Nucleus accumbens (tissue), 56 donors: ENCODE results near the gene ZDHHC3.

ENCODE experiments used
- DNase-seq, 56 donors: peaks; one replicate each; lab custom pipeline; 2025; lab: John Stamatoyannopoulos, UW

ZDHHC3 gene

DNA sequence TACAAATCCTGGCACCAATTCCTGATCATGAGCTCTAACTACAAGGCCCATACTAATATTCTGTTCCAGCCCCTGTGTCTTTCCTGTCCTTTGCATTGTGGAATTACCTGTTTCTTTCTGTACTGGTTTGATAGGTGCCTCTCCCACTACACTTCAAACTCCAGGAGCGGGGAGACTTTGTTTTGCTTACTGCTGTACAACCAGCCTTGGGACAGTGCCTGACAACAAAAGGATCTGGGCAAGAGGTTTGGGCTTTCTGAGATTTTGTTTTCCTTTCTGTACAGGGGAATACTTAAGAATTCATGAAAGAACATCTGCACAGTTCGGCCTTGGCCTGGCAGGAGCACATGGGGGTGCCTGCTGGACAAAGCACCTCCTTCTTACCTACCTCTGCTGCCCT lies 45.1 kb downstream of the ZDHHC3 start:
- no peak for DNase-seq

DNA sequence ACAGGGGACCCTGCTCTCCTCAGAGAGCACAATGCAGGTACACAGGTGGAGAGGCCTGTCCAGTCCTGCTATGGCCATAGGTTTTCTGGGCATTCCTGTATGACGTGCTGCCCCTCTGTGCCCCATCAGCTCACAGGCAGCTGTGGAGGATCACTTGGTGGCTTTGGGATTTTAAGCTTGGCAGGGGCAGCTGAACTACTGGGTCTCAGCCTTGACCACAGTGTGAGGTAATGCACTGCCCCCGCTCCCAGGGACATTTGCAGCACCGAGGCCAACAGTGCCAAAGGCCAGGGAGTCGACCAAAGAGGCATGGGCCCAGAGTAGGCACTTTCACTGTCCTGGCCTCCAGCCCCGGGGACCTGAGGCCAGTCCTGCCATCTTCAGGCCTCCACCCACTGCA lies 46.2 kb downstream of the ZDHHC3 start:
- DNase-seq = no peak

DNA sequence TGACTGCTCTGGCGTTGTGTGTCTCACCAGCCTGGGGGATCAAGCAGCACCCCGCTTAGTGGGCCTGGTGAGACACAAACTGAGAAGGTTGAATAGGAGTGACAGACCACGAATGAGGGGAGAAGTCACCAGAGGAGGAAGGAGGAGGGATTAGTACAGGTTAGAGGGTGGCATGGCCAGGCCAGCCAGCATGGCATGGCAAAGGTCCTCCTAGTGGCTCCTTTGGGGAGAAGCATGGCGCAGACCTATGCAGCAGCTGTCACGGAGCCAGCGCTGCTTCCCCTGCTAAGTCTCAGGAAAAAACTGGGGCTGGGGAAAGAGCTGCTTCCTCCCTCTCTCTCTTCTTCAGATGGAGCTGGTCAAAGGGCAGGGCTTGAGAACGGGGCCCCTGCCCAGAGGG lies 48.6 kb downstream of the ZDHHC3 start:
- DNase-seq = no peak

DNA sequence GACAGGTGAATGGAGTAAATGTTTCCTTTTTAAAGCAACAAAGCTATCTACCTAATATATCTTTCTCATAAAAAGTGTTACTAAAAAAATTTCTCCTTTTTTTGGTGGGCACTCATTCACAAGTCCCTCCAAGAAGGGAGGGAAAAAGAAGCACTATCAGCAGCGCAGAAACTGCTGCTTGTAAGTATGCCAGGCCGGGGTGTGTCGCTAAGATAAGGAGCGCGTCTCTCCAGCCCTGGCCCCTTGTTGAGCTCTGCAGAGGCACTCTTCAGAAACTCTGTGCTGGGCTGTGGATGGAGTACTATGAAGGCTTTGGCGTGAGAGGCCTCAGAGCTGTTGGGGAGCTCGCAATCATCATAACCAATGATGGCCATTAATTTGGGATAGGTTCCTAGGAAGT lies 49.1 kb downstream of the ZDHHC3 start:
- no peak for DNase-seq

DNA sequence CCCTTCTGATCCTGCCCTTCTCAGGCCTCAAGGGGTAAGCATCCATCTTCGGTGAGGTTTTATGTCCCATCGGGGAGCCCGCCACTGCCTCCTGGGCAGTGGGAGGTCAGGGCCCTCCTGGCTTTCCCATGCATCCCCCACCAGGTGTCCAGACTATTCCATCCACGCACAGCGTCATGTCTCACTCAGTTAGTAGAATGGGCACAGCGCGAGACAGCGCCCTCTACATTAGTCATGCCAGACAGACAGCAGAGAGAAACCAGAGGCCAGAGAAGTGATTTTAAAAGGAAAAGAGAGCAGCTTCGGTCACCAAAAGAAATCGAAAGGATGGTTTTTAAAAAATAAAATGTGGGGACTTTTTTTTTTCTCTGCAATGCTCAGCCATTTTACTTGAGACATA lies 49.8 kb downstream of the ZDHHC3 start:
- no peak for DNase-seq

DNA sequence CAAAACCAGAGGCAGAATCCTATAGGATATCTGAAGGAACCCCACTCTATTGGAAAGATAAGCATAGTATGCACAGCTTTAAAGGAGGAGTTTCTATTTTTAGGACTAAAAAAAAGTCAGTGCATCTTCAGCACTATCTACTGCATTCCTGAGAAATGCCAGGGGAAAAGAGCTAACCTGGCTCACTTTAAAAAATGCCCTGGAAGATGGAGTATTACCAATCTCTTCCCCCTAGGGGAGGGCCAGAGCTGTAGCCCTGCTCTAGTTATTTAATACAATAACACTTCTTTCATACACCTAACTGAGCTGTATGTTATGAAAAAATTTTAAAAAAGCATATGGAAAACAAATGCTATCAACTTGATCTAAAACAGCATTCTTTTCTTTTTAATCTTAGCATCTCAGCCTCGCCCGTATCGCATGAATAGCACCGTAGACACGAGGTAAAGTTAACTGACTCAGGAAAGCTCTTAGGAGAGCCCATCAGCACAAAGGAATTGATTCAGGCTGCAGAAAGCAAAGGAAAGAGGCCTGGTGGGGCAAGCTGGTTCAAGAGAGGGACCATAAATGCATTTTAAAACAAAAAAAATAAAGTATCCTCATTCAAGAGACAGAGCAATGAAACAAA lies 51.4 kb downstream of the ZDHHC3 start:
- no peak for DNase-seq

DNA sequence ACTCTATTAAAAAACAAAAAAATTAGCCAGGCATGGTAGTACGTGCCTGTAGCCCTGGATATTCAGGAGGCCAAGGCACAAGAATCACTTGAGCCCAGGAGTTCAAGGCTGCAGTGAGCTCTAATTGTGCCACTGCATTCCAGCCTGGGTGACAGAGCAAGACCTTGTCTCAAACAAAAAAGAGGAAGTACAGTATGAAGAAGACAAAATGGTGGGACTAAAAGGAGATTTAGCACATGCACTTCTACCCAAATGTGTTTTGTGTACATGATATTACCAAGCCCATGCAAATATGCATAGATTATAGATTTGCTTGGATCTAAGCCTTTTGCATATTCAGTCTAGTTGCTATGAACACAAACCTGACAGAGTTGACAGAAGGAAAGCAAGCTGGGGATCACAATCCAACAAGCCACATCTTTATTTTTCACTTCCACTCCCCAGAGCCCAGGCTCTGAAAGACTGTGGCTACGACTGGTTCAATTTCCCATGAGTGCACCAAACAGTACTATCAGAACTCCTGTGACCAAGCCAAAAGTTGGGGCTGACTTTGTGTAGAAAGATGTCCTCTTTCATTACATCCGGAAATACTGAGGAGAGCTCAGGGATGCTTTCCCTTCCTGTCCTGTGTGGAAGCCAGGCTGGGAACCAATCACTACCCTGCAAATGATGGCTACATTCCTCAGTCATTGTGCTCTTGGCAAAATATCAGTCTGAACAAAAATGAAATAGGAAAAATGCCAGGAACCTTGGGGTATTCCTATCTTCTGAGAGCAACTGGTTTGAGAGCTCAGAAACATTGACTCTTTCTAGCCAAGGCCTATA lies 52.1 kb downstream of the ZDHHC3 start:
- DNase-seq = no peak

DNA sequence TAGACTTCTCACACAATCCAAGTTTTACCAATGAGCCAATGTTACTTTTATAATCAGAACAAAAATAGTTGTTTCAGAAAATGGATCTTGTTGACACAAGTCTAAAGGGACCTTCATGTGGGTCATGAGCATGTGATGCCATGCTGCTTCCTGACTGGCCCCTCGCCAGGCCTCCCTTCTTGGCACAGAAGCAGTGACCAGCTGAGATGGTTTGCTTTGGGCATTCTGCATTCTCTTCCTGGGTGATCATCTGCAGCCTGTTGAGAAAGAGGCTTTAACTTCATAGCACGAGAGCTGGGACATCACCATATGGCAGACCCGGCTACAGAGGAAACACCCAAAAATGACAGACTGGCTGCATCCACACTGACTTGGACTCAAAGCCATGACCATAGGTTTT lies 55.9 kb downstream of the ZDHHC3 start:
- DNase-seq = peak in 2 of 56 donors; percentile 12 to 23

DNA sequence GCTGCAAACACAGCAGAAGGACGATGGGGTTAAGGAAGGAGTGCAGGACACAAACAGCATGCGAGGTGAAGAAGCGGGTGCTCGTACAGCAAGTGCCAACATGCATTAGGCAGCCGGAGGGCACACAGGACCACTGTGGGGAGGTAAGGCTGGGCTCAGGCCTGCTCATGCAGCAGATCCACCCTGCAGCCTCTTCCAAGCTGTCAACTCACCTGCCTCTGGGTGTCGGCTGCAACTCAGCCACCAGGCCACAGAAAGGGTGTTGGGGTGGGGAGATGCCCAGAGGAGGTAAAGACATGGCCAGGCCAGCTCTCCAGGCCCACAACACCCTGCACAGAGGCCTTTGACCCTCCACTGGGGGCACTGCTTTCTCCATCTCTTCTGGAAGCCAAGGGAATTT lies 57.4 kb downstream of the ZDHHC3 start:
- DNase-seq = no peak

DNA sequence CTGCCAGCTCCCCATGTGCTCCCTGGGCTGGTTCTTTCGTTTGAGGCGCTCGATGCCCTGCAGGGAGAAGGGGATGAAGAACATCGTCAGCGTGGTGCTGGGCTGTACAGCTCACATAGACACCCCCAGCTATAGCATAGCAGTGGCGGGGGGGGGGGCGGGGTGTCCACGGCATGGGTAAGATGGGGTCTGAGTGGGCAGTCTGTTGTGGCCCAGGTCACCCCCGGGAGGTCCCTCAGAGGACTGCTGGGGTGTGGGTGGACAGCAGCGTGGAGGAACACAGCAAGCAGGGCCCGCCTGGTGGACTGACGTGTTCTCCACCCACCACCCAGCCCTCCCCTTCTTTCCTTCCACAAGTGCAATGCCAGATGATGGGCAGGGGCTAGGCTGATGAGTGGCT lies 57.9 kb downstream of the ZDHHC3 start:
- no peak for DNase-seq

DNA sequence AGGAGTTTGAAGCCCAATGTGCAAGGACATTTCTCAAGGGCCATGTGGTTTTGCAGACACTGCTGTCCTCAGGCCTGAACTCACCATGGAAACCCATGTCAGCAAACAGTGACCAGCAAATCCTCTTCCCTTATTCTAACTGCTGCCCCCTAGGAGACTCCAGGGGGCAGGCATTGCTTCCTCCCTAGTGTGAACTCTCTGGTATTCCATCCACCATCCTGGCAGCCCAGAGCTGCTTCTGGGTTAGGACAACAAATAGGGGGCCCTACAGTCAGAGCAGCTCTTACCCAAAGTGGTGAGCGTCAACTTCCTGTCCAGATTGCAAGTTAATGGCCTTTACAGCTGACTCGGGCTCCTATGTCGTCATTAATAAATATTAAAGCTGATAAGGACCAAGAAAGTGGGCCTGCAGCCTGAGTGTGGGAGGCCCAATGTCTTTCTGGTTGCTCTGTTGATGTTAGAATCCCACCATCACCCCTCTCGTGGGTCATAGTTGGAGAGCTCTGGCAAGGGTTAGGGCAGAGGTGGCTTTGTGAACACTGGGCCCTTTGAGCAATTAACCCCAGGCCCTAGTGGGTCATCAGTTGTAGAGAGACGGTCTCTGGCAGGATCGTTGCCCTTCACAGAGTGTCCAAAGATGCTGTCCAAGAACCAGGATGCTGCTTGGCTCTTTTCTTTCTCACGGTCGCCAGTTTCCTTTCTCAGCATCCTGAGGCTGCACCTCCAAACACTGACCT lies 60.1 kb downstream of the ZDHHC3 start:
- no peak for DNase-seq

DNA sequence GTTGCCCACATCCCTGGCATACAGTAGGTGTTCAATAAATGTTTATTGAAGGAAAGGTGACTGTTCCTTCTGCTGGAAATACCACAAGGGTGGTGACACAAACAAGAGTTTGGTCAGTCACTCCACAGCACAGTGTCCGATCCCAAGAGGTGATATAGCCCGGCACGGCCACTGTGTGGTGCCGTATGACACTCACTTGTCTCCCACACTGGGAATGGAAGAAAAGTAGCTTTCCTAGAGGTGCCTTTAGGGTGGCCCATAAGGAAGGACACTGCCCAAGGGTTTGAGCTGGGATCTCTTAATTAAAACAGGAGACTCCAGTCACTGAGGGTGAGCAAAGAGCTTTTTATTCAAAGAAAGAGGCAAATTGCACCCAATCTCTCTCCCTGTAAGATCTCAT lies 61.0 kb downstream of the ZDHHC3 start:
- DNase-seq = peak in 2 of 56 donors; percentile 3 to 7

DNA sequence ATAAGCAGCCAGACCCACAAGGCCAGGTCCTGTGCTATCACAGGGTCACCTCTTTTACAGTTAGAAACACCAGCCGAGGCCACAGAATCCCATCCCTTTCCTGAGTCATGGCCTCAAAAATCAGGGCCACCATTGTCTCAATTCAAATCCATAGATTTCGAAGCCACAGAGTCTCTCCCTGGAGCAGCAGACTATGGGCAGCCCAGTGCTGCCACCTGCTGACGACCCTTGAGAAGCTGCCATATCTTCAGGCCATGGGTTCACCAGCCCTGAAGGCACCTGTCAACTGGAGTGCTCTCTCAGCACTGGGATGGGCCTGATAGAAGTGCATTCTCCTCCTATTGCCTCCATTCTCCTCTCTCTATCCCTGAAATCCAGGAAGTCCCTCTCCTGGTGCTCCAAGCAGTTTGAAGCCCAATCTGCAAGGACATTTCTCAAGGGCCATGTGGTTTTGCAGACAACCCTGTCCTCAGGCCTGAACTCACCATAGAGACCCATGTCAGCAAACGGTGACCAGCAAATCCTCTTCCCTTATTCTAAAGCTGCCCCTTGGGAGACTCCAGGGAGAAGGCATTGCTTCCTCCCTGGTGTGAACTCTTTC lies 62.0 kb downstream of the ZDHHC3 start:
- DNase-seq = peak in 43 of 56 donors; percentile 2 to 73 (median 24)

DNA sequence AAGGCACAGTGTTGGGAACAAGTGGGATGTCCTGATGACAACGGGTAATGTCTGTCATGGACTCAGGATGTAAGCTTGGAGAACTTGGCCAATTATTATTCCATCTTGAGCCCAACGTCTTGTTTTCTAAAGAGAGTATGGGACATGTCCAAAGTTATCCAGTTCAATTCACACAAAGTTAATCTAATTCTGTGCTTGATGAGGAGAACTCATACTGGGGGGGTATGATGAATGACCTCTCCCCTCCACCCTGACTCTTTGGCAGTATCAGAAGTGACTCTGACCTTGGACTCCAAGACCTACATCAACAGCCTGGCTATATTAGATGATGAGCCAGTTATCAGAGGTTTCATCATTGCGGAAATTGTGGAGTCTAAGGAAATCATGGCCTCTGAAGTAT lies 65.3 kb downstream of the ZDHHC3 start:
- DNase-seq = no peak

DNA sequence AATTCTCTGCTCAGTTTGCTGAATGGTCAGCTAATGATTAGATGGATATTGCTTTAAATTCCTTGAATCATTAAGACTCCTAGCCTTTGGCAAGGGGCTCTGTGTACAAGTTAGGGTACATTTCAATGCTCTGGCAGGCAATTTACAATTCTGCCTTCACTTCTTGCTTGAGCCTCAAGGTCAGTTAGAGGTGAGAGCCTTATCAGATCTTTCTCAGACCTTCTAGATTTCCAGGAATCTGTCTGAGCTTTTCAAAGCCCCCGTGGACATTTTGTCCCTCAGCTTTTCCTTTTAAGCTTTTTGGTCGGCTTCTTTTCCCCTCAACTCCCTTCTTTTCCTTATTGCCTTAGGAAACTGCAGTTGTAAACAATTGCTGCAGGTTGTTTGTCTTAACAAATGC lies 66.9 kb downstream of the ZDHHC3 start:
- no peak for DNase-seq

DNA sequence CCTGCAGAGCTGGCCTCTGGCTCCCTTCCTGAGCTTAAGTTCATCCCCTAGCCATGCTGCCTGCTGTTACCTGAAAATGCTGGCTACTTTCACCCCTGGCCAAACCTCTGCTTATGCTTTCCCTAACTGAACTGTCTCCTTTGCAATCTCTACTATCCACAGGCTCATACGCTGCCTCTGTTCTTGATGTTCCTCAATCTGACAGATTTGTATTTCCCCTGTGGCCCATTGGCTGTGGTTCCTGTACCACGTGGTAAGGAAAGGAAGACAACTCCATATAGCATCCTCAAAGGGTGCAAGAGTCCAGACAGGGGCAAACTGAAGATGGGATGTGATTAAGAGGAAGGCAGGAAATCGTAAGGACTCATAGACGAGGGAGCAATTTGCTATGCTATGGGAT lies 68.4 kb downstream of the ZDHHC3 start:
- DNase-seq = no peak

DNA sequence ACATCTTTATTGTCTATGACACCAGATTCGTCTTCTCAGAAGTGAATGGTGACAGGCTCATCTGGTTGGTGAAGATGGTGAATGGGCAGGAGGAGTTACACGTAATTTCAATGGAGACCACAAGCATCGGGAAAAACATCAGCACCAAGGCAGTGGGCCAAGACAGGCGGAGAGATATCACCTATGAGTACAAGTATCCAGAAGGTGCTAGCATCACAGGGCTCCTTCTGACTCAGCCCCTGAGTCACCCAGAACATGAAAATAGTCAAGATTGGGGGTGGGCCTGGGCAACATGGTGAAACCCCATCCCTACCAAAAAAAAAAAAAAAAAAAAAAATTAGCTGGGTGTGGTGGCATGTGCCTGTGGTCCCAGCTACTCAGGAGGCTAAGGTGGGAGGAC lies 69.0 kb downstream of the ZDHHC3 start:
- DNase-seq = no peak

DNA sequence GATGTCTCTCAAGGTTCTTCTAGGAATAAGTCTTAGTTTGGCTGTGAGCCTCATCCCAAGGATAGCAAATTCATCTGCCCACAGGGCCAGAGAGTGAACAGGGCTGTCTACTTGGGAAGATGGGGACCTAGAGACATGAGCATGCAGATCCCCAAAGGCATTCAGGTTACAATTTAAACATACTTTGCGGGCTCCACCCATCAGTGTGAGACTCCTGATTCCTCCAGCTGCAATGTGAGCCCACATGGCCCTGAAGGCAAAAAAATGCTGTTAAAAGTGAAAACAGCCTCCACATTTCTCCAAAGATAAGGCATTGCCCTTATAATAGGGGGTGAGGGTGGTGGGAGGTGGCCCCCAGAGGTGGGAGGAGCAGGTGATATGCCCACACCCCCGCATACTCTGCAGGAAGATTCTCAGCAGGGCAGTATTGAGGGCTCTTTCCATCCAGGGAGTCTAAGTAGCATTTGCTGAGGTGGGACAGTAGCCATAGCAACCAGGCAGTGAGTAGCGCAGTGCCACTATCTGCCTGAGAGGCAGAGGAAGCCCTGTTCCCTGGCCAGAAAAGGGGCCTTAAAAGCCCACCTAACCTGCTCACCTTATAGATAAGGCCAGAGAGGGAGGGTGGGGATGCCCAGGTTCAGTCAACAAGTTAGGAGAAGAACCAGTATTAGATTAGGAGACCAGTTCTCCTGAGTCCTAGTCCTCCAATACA lies 70.4 kb downstream of the ZDHHC3 start:
- DNase-seq = no peak

DNA sequence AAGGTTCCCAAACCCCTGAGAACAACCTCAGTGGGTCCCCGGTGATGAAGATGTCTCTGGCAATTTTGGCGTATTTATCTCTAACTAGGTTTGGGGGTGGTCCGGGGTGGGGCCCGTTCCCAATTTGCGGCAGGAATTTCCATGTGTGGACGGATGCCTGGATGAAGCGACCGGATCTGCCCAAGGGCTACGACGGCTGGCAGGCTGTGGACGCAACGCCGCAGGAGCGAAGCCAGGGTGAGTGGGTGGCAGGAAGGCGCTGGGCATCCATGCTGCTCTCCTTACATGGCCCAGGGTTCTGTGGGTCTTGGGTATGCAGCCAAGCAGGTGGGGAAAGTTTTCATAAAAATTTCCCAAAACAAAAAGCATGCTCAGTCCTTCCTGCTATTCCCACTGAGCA lies 72.2 kb downstream of the ZDHHC3 start:
- DNase-seq = no peak

DNA sequence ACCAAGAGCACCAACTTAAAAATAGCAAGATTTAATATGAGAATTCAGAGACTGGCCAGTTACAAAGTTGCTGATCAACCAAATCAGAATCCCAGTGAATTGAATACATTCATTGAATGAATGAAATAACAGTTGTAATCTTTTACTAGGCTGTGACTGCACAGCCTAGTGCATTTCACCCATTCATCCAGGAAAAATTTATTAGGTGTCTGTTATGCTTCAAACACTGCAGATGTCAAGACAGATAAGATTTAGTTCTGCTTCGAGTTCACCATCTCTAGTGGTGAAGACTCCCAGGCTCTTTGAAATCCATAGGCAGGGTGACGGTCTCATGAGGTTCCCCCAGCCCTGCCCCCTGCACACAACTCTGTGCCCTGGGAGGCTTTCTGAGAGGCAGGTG lies 72.7 kb downstream of the ZDHHC3 start:
- no peak for DNase-seq

DNA sequence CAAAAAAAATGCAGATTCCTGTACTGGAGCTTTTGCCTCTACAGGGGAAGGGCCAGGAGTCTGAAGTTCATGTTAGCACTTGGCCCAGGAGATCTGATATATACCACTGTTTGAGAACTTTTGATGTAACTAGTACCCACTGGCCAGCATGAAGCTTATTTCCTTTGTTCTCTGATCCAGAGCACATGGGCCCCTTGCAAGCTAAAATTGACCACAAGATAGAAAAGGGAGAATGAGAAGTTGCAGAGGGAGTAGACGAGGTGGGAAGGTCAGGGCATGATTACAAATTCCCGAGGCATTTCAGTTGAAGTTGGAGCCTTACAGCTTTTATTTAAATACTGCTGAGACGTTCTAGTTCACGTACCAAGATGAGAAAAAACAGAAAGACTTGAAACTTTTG lies 73.3 kb downstream of the ZDHHC3 start:
- DNase-seq = no peak
